Measurements from ENCODE around the gene AIRE.

DNA sequence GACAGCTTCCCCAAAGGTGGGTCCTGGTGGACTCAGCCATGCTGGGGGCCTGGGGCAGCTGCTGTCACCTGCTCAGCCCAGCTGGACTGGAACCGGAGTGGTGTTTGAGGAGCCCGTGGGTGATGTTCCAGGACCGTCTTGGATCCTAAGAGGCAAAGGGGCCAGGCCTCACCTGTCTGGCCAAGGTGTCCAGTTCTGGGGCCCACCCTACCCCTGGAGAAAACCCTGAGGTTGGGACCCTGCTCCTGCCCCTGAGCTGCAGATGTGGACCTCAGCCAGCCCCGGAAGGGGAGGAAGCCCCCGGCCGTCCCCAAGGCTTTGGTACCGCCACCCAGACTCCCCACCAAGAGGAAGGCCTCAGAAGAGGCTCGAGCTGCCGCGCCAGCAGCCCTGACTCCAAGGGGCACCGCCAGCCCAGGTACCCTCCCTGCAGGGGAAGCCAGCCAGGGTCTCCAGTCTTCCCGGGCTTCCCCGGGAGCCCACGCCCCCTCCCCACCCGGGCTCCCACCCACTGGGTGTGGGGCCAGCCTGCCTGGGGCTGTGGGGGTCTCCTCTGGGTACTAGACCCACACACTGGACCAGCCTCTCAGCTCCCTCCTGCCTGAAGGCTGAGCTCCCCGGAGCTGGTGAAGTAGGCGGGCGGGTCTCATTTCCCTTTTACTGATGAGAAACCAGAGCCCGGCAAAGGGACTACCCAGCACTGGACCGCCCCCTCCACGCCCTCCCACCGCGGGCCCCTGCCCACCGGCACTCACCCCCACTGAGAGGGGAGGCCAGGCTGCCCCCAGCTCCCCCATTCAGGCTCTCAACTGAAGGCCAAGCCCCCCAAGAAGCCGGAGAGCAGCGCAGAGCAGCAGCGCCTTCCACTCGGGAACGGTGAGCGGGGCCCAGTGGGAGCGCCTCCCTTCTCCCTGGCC is 1.3 kb downstream of the AIRE start:
- TF ChIP-seq CTCF (IDR thresholded peaks at IDR 0.05), result no peak
- no peak for TF ChIP-seq POLR2A (IDR thresholded peaks at IDR 0.05)

All from tibial nerve (tissue), 3 donors.